HCT116 (cell line): Measurements from ENCODE around the gene ABTB2. TPM values are rescaled to one million over a fixed set of nuclear protein-coding genes. Genes with fewer than 3 reads are reported as not detected.

Source experiments
- ATAC-seq: fragments of 200-7000 bp; cut with Tn5 transposase; 2 replicates; pipeline ENCODE4 v1.9.1; 2020; ENCODE audit warnings: mild to moderate bottlenecking, moderate library complexity
- BruUV-seq: library from RNA; stranded (reverse); fragments of 400-500 nt; replicated peaks from 2 replicates; lab custom pipeline; 2021; lab: Mats Ljungman, UMichigan
- CTCF ChIA-PET: fragments of 300-600 bp; sonication (Branson Sonifier 250); formaldehyde crosslinking; loops from one replicate; lab custom pipeline; 2021; ENCODE audit warnings: antibody characterized with exemption; lab: Charles Lee
- POLR2A ChIA-PET: fragments of 300-600, 350-600 bp; sonication (Branson Sonifier 250); formaldehyde crosslinking; loops from one replicate; lab custom pipeline; 2021; ENCODE audit warnings: antibody characterized with exemption; lab: Charles Lee
- RAD21 ChIA-PET, 2 experiments: fragments of 300-600 bp; sonication (Branson Sonifier 250); formaldehyde crosslinking; loops; one replicate each; lab custom pipeline; 2023; ENCODE audit warnings: low total read pairs in 2 of 2; ENCODE audit not compliant: uncharacterized antibody in 2 of 2, unreplicated experiment in 2 of 2, low non-redundant PET in 1 of 2; lab: Charles Lee
- DNase-seq: peaks from one replicate; pipeline ENCODE4 v3.0.0-alpha.2; 2010; ENCODE audit warnings: low read depth, low spot score
- H2AFZ ChIP-seq: fragments of 200-600 bp; shearing (Covaris generic), sonication (generic); 2 replicates; pipeline ENCODE4 v1.6.1; 2017; ENCODE audit warnings: low read depth, mixed run types, mixed read lengths, antibody characterized with exemption, low read length; ENCODE audit not compliant: poor library complexity, severe bottlenecking
- H3K27ac ChIP-seq: 2 replicates; pipeline ENCODE4 v1.5.1; 2012; ENCODE audit warnings: low read depth, low read length
- H3K27me3 ChIP-seq: fragments of 200-600 bp; sonication (generic); 2 replicates; pipeline ENCODE4 v1.6.1; 2016; ENCODE audit warnings: mixed run types, low read length, mixed read lengths; ENCODE audit not compliant: insufficient read depth
- H3K36me3 ChIP-seq, 2 experiments: fragments of 200-500 bp in 1 of 2; fragments of 200-600 bp in 1 of 2; sonication (Bioruptor generic) in 1 of 2; sonication (generic) in 1 of 2; 2 replicates each; pipeline versions ENCODE4 v1.5.1 to v1.6.1; 2014 to 2016; ENCODE audit warnings: low read length in 2 of 2, inconsistent platforms in 1 of 2, mixed read lengths in 1 of 2, mixed run types in 1 of 2; ENCODE audit not compliant: insufficient read depth in 2 of 2, control insufficient read depth in 1 of 2
- H3K4me1 ChIP-seq, 2 experiments: fragments of 200-600 bp in 1 of 2; sonication (generic) in 1 of 2; 2 replicates each; pipeline versions ENCODE4 v1.5.1 to v1.6.1; 2012 to 2017; ENCODE audit warnings: low read length in 2 of 2, inconsistent platforms in 1 of 2, mild to moderate bottlenecking in 1 of 2, mixed read lengths in 1 of 2, mixed run types in 1 of 2, moderate library complexity in 1 of 2; ENCODE audit not compliant: insufficient read depth in 2 of 2, control insufficient read depth in 1 of 2
- H3K4me2 ChIP-seq: fragments of 200-600 bp; sonication (generic); 2 replicates; pipeline ENCODE4 v1.6.1; 2017; ENCODE audit warnings: mixed run types, low read length, mixed read lengths
- H3K4me3 ChIP-seq, 2 experiments: fragments of 200-600 bp in 1 of 2; sonication (generic) in 1 of 2; replicated peaks in 1 of 2; 2 replicates each; pipeline ENCODE4 v1.5.1; 2011 to 2016; ENCODE audit warnings: low read length in 2 of 2, control low read depth in 1 of 2, low read depth in 1 of 2, mild to moderate bottlenecking in 1 of 2, mixed read lengths in 1 of 2, mixed run types in 1 of 2
- H3K79me2 ChIP-seq: fragments of 200-600 bp; sonication (generic); 2 replicates; pipeline ENCODE4 v1.6.1; 2017; ENCODE audit warnings: mild to moderate bottlenecking, mixed run types, low read length, moderate library complexity, mixed read lengths; ENCODE audit not compliant: insufficient read depth
- H3K9ac ChIP-seq: fragments of 200-600 bp; sonication (generic); 2 replicates; pipeline ENCODE4 v1.6.1; 2016; ENCODE audit warnings: low read length, mixed read lengths
- H3K9me2 ChIP-seq: fragments of 200-600 bp; sonication (generic), shearing (Covaris generic); 2 replicates; pipeline ENCODE4 v1.6.1; 2017; ENCODE audit warnings: mixed run types, mild to moderate bottlenecking, moderate library complexity; ENCODE audit not compliant: insufficient read depth
- H3K9me3 ChIP-seq, 2 experiments: fragments of 200-500 bp in 1 of 2; fragments of 200-600 bp in 1 of 2; sonication (Bioruptor generic) in 1 of 2; sonication (generic) in 1 of 2; 2 replicates each; pipeline ENCODE4 v1.6.1; 2014 to 2017; ENCODE audit warnings: low read length in 2 of 2, mixed read lengths in 2 of 2, inconsistent platforms in 1 of 2, low read depth in 1 of 2, mild to moderate bottlenecking in 1 of 2, mixed run types in 1 of 2, moderate library complexity in 1 of 2; ENCODE audit not compliant: control insufficient read depth in 1 of 2, insufficient read depth in 1 of 2
- H4K20me1 ChIP-seq: fragments of 200-600 bp; sonication (generic), shearing (Covaris generic); 2 replicates; pipeline ENCODE4 v1.6.1; 2017; ENCODE audit warnings: mixed run types, mild to moderate bottlenecking, moderate library complexity; ENCODE audit not compliant: insufficient read depth
- CBX3 ChIP-seq: IDR thresholded peaks from 2 replicates; pipeline ENCODE4 v1.6.1; 2012; ENCODE audit warnings: low read depth
- EGR1 ChIP-seq: IDR thresholded peaks from 2 replicates; pipeline ENCODE4 v1.6.1; 2012; ENCODE audit warnings: low read depth
- ELF1 ChIP-seq: IDR thresholded peaks from 2 replicates; pipeline ENCODE4 v1.6.1; 2012; ENCODE audit warnings: low read depth, borderline replicate concordance
- EZH2phosphoT487 ChIP-seq: fragments of 200-600 bp; IDR thresholded peaks from 2 replicates; pipeline ENCODE4 v1.6.1; 2018; ENCODE audit warnings: antibody characterized with exemption, borderline replicate concordance
- FOSL1 ChIP-seq: IDR thresholded peaks from 2 replicates; pipeline ENCODE4 v1.6.1; 2012; ENCODE audit warnings: low read depth
- POLR2A ChIP-seq: IDR thresholded peaks from 2 replicates; pipeline ENCODE4 v1.7.0; 2011; ENCODE audit warnings: borderline replicate concordance; ENCODE audit not compliant: insufficient read depth, insufficient read length; ENCODE audit errors: extremely low read depth
- POLR2AphosphoS5 ChIP-seq: IDR thresholded peaks from 2 replicates; pipeline ENCODE4 v1.6.1; 2011; ENCODE audit warnings: mild to moderate bottlenecking, low read depth, low read length, moderate library complexity
- RAD21 ChIP-seq: IDR thresholded peaks from 2 replicates; pipeline ENCODE4 v1.6.1; 2012; ENCODE audit warnings: low read depth, mild to moderate bottlenecking
- SIN3A ChIP-seq: IDR thresholded peaks from 2 replicates; pipeline ENCODE4 v1.6.1; 2012; ENCODE audit warnings: low read depth
- SP1 ChIP-seq: IDR thresholded peaks from 2 replicates; pipeline ENCODE4 v1.6.1; 2012; ENCODE audit warnings: low read depth
- SRF ChIP-seq: IDR thresholded peaks from 2 replicates; pipeline ENCODE4 v1.6.1; 2012; ENCODE audit warnings: low read depth
- TCF7L2 ChIP-seq: IDR thresholded peaks from 2 replicates; pipeline ENCODE4 v1.7.0; 2011; ENCODE audit warnings: borderline replicate concordance, inconsistent platforms; ENCODE audit not compliant: insufficient read depth, insufficient read length; ENCODE audit errors: extremely low read depth
- intact Hi-C: fragments of 100-400 bp; cut with micrococcal nuclease; formaldehyde crosslinking; loops from 2 replicates; pipeline ENCODE4 v1.10.0; 2022
- total RNA-seq: library from RNA; stranded (reverse); gene quantifications from one replicate; pipeline ENCODE4 v1.2.1, GENCODE V29; 2021; ENCODE audit not compliant: unreplicated experiment
- TF ChIP-seq, protein P1 (sequence below): IDR thresholded peaks from 2 replicates; pipeline ENCODE4 v1.6.1; 2012
- TF ChIP-seq, protein P2 (sequence below): IDR thresholded peaks from 2 replicates; pipeline ENCODE4 v1.6.1; 2012; ENCODE audit warnings: low read depth
- TF ChIP-seq, protein P3 (sequence below): IDR thresholded peaks from 2 replicates; pipeline ENCODE4 v1.6.1; 2011; ENCODE audit warnings: mild to moderate bottlenecking, low read length, moderate library complexity; ENCODE audit not compliant: insufficient replicate concordance; ENCODE audit errors: extremely low read depth

The ABTB2 gene
- total RNA-seq, 1 experiment from 2014 or later = 6.8 TPM

DNA sequence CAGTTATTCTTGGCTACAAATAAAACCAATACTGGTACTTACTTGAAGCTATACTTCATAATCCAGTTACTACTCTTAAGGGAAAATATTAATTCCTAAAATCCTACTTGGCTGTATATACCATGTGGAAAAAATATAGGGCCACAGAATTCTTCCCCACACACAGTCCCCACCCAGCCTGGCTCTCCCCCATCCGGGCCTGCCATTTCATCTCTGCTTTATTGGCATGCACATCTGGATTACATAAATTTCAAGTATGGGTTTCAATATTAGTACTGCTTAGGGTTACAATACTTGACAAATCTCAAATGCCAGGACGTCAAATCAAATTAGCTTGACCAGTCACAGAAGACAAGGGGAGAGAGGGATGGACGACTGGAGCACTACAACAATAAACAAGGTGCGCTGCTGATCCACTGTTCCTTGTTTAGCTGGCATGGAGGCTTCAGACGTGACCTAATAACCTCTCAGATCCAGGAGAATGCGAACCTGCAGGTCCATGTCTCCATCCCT is 81.4 kb downstream of the ABTB2 start:
- H3K36me3 ChIP-seq = no peaks in the 10 kb centered on the region
- no peak overlapping the region for H3K4me3 ChIP-seq
- intact Hi-C loops = no loop called here
- H3K4me2 ChIP-seq = no peak overlapping the region
- no peaks in the 10 kb centered on the region for H3K9me3 ChIP-seq
- H3K4me1 ChIP-seq = peaks cover 17 to 31% of the 10 kb centered on the region in 2 experiments
- ChIA-PET RAD21 (no interaction called here), POLR2A (interaction anchor here (1.3 kb wide), 1 partner anchor 81 kb away, joined by 4 read pairs; the partner anchor contains the start of gene ABTB2), CTCF (interaction anchor here (2.7 kb wide), 1 partner anchor 102 kb away, joined by 6 read pairs; no protein-coding TSS in a partner anchor)
- H3K9ac ChIP-seq = no peak overlapping the region
- H2AFZ ChIP-seq = no peak overlapping the region
- no peaks in the 10 kb centered on the region for H3K9me2 ChIP-seq
- no peak for ATAC-seq
- TF ChIP-seq EGR1 = no peak
- TF ChIP-seq ELF1 = no peak
- no peak for TF ChIP-seq SRF
- TF ChIP-seq TCF7L2 = no peak
- TF ChIP-seq, protein P1, sequence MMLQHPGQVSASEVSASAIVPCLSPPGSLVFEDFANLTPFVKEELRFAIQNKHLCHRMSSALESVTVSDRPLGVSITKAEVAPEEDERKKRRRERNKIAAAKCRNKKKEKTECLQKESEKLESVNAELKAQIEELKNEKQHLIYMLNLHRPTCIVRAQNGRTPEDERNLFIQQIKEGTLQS = no peak
- TF ChIP-seq POLR2A = no peak
- TF ChIP-seq, protein P2, sequence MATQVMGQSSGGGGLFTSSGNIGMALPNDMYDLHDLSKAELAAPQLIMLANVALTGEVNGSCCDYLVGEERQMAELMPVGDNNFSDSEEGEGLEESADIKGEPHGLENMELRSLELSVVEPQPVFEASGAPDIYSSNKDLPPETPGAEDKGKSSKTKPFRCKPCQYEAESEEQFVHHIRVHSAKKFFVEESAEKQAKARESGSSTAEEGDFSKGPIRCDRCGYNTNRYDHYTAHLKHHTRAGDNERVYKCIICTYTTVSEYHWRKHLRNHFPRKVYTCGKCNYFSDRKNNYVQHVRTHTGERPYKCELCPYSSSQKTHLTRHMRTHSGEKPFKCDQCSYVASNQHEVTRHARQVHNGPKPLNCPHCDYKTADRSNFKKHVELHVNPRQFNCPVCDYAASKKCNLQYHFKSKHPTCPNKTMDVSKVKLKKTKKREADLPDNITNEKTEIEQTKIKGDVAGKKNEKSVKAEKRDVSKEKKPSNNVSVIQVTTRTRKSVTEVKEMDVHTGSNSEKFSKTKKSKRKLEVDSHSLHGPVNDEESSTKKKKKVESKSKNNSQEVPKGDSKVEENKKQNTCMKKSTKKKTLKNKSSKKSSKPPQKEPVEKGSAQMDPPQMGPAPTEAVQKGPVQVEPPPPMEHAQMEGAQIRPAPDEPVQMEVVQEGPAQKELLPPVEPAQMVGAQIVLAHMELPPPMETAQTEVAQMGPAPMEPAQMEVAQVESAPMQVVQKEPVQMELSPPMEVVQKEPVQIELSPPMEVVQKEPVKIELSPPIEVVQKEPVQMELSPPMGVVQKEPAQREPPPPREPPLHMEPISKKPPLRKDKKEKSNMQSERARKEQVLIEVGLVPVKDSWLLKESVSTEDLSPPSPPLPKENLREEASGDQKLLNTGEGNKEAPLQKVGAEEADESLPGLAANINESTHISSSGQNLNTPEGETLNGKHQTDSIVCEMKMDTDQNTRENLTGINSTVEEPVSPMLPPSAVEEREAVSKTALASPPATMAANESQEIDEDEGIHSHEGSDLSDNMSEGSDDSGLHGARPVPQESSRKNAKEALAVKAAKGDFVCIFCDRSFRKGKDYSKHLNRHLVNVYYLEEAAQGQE = no peak
- no peak for TF ChIP-seq FOSL1
- TF ChIP-seq POLR2AphosphoS5 = no peak
- TF ChIP-seq RAD21 = no peak
- TF ChIP-seq SIN3A = no peak
- no peak for TF ChIP-seq CBX3
- TF ChIP-seq, protein P3, sequence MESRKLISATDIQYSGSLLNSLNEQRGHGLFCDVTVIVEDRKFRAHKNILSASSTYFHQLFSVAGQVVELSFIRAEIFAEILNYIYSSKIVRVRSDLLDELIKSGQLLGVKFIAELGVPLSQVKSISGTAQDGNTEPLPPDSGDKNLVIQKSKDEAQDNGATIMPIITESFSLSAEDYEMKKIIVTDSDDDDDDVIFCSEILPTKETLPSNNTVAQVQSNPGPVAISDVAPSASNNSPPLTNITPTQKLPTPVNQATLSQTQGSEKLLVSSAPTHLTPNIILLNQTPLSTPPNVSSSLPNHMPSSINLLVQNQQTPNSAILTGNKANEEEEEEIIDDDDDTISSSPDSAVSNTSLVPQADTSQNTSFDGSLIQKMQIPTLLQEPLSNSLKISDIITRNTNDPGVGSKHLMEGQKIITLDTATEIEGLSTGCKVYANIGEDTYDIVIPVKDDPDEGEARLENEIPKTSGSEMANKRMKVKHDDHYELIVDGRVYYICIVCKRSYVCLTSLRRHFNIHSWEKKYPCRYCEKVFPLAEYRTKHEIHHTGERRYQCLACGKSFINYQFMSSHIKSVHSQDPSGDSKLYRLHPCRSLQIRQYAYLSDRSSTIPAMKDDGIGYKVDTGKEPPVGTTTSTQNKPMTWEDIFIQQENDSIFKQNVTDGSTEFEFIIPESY = no peak
- no peak for TF ChIP-seq EZH2phosphoT487
- no peak for TF ChIP-seq SP1
- no peaks in the 10 kb centered on the region for H4K20me1 ChIP-seq
- BruUV-seq = no TSS peak
- H3K27me3 ChIP-seq = no peaks in the 10 kb centered on the region
- no peaks in the 10 kb centered on the region for H3K79me2 ChIP-seq
- no peak for DNase-seq
- H3K27ac ChIP-seq = no peak overlapping the region
